IMR-90 (cell line): ENCODE results near the gene USP53. TPM values are rescaled to one million over a fixed set of nuclear protein-coding genes. Genes with fewer than 3 reads are reported as not detected.
A peak's percentile ranks its signal among the peaks of the same experiment; 100 is the strongest.

Experiments used
- ATAC-seq: fragments of 200-7000 bp; cut with Tn5 transposase; 2 replicates; pipeline ENCODE4 v1.9.1; 2020; ENCODE audit warnings: low read depth, mild to moderate bottlenecking, moderate library complexity
- BruUV-seq: library from RNA; stranded (reverse); fragments of 400-500 nt; replicated peaks from 2 replicates; lab custom pipeline; 2021; lab: Mats Ljungman, UMichigan
- CTCF ChIA-PET: fragments of 300-600 bp; formaldehyde crosslinking; extraction: SDS; loops from one replicate; lab custom pipeline; 2021; ENCODE audit warnings: antibody characterized with exemption; lab: Yijun Ruan, JAX
- POLR2A ChIA-PET: fragments of 300-600 bp; sonication (Branson Sonifier 250); formaldehyde crosslinking; loops from one replicate; lab custom pipeline; 2022; ENCODE audit warnings: antibody characterized with exemption; ENCODE audit not compliant: unreplicated experiment; lab: Charles Lee
- DNase-seq: peaks from one replicate; pipeline ENCODE4 v3.0.0; 2013
- H2AFZ ChIP-seq: replicated peaks from 2 replicates; pipeline ENCODE3; 2013; ENCODE audit warnings: low read length, mild to moderate bottlenecking; ENCODE audit not compliant: poor library complexity
- H2AK5ac ChIP-seq: 2 replicates; pipeline ENCODE4 v1.6.1; 2013; ENCODE audit warnings: low read depth, low read length, inconsistent platforms
- H2AK9ac ChIP-seq: replicated peaks from 2 replicates; pipeline ENCODE3; 2013; ENCODE audit warnings: mild to moderate bottlenecking, low read depth, low read length, moderate library complexity; ENCODE audit not compliant: poor library complexity
- H2BK120ac ChIP-seq: 2 replicates; pipeline ENCODE4 v1.6.1; 2013; ENCODE audit warnings: low read depth, low read length, inconsistent platforms
- H2BK15ac ChIP-seq: 3 replicates; pipeline ENCODE4 v1.6.1; 2013; ENCODE audit warnings: low read depth, low read length, inconsistent platforms
- H2BK20ac ChIP-seq: 2 replicates; pipeline ENCODE4 v1.6.1; 2013; ENCODE audit warnings: low read depth, mild to moderate bottlenecking, inconsistent platforms, low read length, moderate library complexity
- H2BK5ac ChIP-seq: 2 replicates; pipeline ENCODE4 v1.6.1; 2013; ENCODE audit warnings: mild to moderate bottlenecking, low read depth, low read length, inconsistent platforms; ENCODE audit not compliant: poor library complexity, severe bottlenecking
- H3K14ac ChIP-seq: replicated peaks from 2 replicates; pipeline ENCODE4 v1.6.1; 2013; ENCODE audit warnings: low read depth, low read length, inconsistent platforms
- H3K18ac ChIP-seq: 2 replicates; pipeline ENCODE4 v1.6.1; 2013; ENCODE audit warnings: low read depth, low read length, control low read depth
- H3K23ac ChIP-seq: 2 replicates; pipeline ENCODE4 v1.6.1; 2013; ENCODE audit warnings: low read depth, low read length, inconsistent platforms
- H3K27ac ChIP-seq: 2 replicates; pipeline ENCODE4 v1.5.1; 2013; ENCODE audit warnings: mild to moderate bottlenecking, control low read depth, low read length; ENCODE audit not compliant: insufficient read depth
- H3K27me3 ChIP-seq: 2 replicates; pipeline ENCODE4 v1.6.1; 2013; ENCODE audit warnings: low read length; ENCODE audit not compliant: control insufficient read depth, insufficient read depth
- H3K36me3 ChIP-seq: 2 replicates; pipeline ENCODE4 v1.6.1; 2013; ENCODE audit warnings: low read length, mixed read lengths; ENCODE audit not compliant: control insufficient read depth, insufficient read depth
- H3K4ac ChIP-seq: 2 replicates; pipeline ENCODE4 v1.6.1; 2013; ENCODE audit warnings: low read depth, low read length, inconsistent platforms
- H3K4me1 ChIP-seq: 2 replicates; pipeline ENCODE4 v1.6.1; 2013; ENCODE audit warnings: low read length, mixed read lengths; ENCODE audit not compliant: control insufficient read depth, insufficient read depth
- H3K4me2 ChIP-seq: 2 replicates; pipeline ENCODE4 v1.6.1; 2013; ENCODE audit warnings: low read depth, mild to moderate bottlenecking, control low read depth, low read length, moderate library complexity
- H3K4me3 ChIP-seq: 2 replicates; pipeline ENCODE4 v1.5.1; 2013; ENCODE audit warnings: low read depth, mild to moderate bottlenecking, control low read depth, low read length, moderate library complexity; ENCODE audit not compliant: insufficient read depth
- H3K56ac ChIP-seq: 2 replicates; pipeline ENCODE4 v1.6.1; 2013; ENCODE audit warnings: low read length, inconsistent platforms; ENCODE audit not compliant: insufficient read depth; ENCODE audit errors: extremely low read depth
- H3K79me1 ChIP-seq, 2 experiments: 2 replicates each; pipeline ENCODE4 v1.6.1; 2013; ENCODE audit warnings: low read length in 2 of 2, inconsistent platforms in 1 of 2, low read depth in 1 of 2
- H3K9ac ChIP-seq: 2 replicates; pipeline ENCODE4 v1.6.1; 2013; ENCODE audit warnings: low read depth, low read length, control low read depth
- H3K9me1 ChIP-seq: 2 replicates; pipeline ENCODE4 v1.6.1; 2013; ENCODE audit warnings: low read length, inconsistent platforms; ENCODE audit not compliant: insufficient read depth
- H3K9me3 ChIP-seq: 2 replicates; pipeline ENCODE4 v1.6.1; 2013; ENCODE audit warnings: low read length; ENCODE audit not compliant: control insufficient read depth, insufficient read depth
- H4K20me1 ChIP-seq: 2 replicates; pipeline ENCODE4 v1.6.1; 2013; ENCODE audit warnings: low read length, inconsistent platforms; ENCODE audit not compliant: insufficient read depth
- H4K5ac ChIP-seq: 2 replicates; pipeline ENCODE4 v1.6.1; 2013; ENCODE audit warnings: mild to moderate bottlenecking, low read depth, low read length, control low read depth
- H4K8ac ChIP-seq, 2 experiments: 2 replicates each; pipeline ENCODE4 v1.6.1; 2013; ENCODE audit warnings: low read depth in 2 of 2, low read length in 2 of 2, control low read depth in 1 of 2, inconsistent platforms in 1 of 2
- H4K91ac ChIP-seq: 2 replicates; pipeline ENCODE4 v1.6.1; 2013; ENCODE audit warnings: low read depth, low read length, inconsistent platforms; ENCODE audit not compliant: insufficient read depth
- CEBPB ChIP-seq: IDR thresholded peaks from 2 replicates; pipeline ENCODE4 v1.6.1; 2012; ENCODE audit warnings: low read depth, low read length, improper control_type of control experiment
- CHD1 ChIP-seq: IDR thresholded peaks from 2 replicates; pipeline ENCODE4 v1.6.1; 2012; ENCODE audit warnings: low read depth, low read length, improper control_type of control experiment
- FOS ChIP-seq: fragments of 150-350 bp; IDR thresholded peaks from 2 replicates; pipeline ENCODE4 v1.6.1; 2016; ENCODE audit warnings: low read depth, low read length
- MAFK ChIP-seq: IDR thresholded peaks from 2 replicates; pipeline ENCODE4 v1.6.1; 2012; ENCODE audit warnings: low read depth, low read length, improper control_type of control experiment
- MAZ ChIP-seq: IDR thresholded peaks from 2 replicates; pipeline ENCODE4 v1.6.1; 2012; ENCODE audit warnings: low read depth, mild to moderate bottlenecking, low read length, improper control_type of control experiment, moderate library complexity, borderline replicate concordance
- MXI1 ChIP-seq: IDR thresholded peaks from 2 replicates; pipeline ENCODE4 v1.6.1; 2012; ENCODE audit warnings: low read depth, mild to moderate bottlenecking, low read length, moderate library complexity, borderline replicate concordance
- NFE2L2 ChIP-seq: fragments of 150-350 bp; IDR thresholded peaks from 2 replicates; pipeline ENCODE4 v1.6.1; 2016; ENCODE audit warnings: low read depth, mild to moderate bottlenecking, low read length
- POLR2A ChIP-seq: IDR thresholded peaks from 2 replicates; pipeline ENCODE4 v1.6.1; 2012; ENCODE audit warnings: mild to moderate bottlenecking, low read depth, low read length
- RAD21 ChIP-seq: IDR thresholded peaks from 2 replicates; pipeline ENCODE4 v1.6.1; 2012; ENCODE audit warnings: low read length, improper control_type of control experiment
- RCOR1 ChIP-seq: IDR thresholded peaks from 2 replicates; pipeline ENCODE4 v1.6.1; 2012; ENCODE audit warnings: mild to moderate bottlenecking, low read length, improper control_type of control experiment; ENCODE audit not compliant: insufficient replicate concordance
- RFX5 ChIP-seq: IDR thresholded peaks from 2 replicates; pipeline ENCODE4 v1.8.0; 2012; ENCODE audit warnings: low read depth, mild to moderate bottlenecking, low read length, moderate library complexity
- SMC3 ChIP-seq: fragments of 150-350 bp; IDR thresholded peaks from 2 replicates; pipeline ENCODE4 v1.6.1; 2016; ENCODE audit warnings: low read depth, mild to moderate bottlenecking, antibody characterized with exemption, low read length, moderate library complexity
- WGBS, 2 experiments: methylation state at CpG; one replicate each; pipeline versions ENCODE4 v1.1.5 to v1.1.7; 2013; ENCODE audit warnings: missing lambda C conversion rate in 2 of 2; ENCODE audit not compliant: insufficient read length in 1 of 2; ENCODE audit errors: extremely low coverage in 2 of 2; 5-methylcytosine and 5-hydroxymethylcytosine counted together
- dilution Hi-C: fragments of 300-500 bp; cut with HindIII; formaldehyde crosslinking; loops from one replicate; pipeline ENCODE4 v1.14.3; 2018; ENCODE audit warnings: low sequenced_read_pairs; ENCODE audit not compliant: unreplicated experiment
- in situ Hi-C: fragments of 300-500 bp; cut with MboI; formaldehyde crosslinking; loops from 3 replicates; pipeline ENCODE4 v1.14.3; 2019; ENCODE audit warnings: low sequenced_read_pairs, inconsistent platforms, mixed read lengths
- intact Hi-C: fragments of 100-400 bp; cut with micrococcal nuclease; formaldehyde crosslinking; loops from 2 replicates; pipeline ENCODE4 v1.10.0; 2022
- polyA plus RNA-seq, 3 experiments: library from polyadenylated mRNA; depleted of rRNA; stranded (reverse); fragments of >200 nt; gene quantifications; 2 replicates each; pipeline ENCODE4 v1.2.3, GENCODE V29; 2012; ENCODE audit warnings: low replicate concordance in 1 of 3
- total RNA-seq: library from RNA; depleted of rRNA; stranded (reverse); fragments of >200 nt; gene quantifications from 2 replicates; pipeline ENCODE4 v1.2.3, GENCODE V29; 2012
- TF ChIP-seq, protein P1 (sequence below): conservative IDR thresholded peaks from 2 replicates; pipeline ENCODE4 v1.5.1; 2012; ENCODE audit warnings: mild to moderate bottlenecking, low read depth, low read length, improper control_type of control experiment
- TF ChIP-seq, protein P2 (sequence below): fragments of 150-350 bp; IDR thresholded peaks from 2 replicates; pipeline ENCODE4 v1.6.1; 2017; ENCODE audit warnings: mild to moderate bottlenecking, antibody characterized with exemption, low read length, low read depth
- TF ChIP-seq, protein P3 (sequence below): fragments of 150-350 bp; IDR thresholded peaks from 2 replicates; pipeline ENCODE4 v1.6.1; 2016; ENCODE audit warnings: low read depth, mild to moderate bottlenecking, low read length, moderate library complexity, borderline replicate concordance

Gene USP53
- total and polyA plus RNA-seq, 2 of the 4 experiments (the other 2 are of a cell fraction): 11.2 to 24.0 TPM

DNA sequence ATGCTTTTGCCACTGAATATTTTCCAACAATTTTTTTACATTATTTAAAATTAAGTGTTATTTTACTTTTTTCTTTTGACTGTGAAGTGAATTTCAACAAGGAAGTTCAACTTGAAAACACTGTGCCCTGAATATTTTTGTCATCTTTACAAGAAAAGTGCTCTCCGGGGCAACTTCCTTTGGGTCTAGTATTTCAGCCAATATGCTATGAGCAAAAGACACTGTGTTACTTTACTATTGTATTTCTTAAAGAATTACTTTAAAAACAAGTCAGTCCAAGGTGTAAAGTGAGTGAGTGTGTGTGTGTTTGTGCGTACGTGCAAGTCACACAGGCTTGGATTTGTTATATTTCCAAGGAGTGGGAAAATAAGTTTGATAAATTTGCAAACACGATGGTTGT lies 7.6 kb upstream of the USP53 start:
- Histone ChIP-seq H3K27ac (peak overlapping the region; percentile 44), H3K23ac (no peak overlapping the region), H3K36me3 (no peaks in the 10 kb centered on the region), H4K91ac (peak overlapping the region; percentile 44; the same call in 1 of the 2 replicates), H3K56ac (no peak overlapping the region), H3K79me1 (peaks cover 0 to 3% of the 10 kb centered on the region in 2 experiments; a peak in 1 of 4 replicates), H3K9me3 (no peaks in the 10 kb centered on the region), H3K4me1 (peaks cover 3% of the 10 kb centered on the region; the same call in 1 of the 2 replicates), H3K14ac (no peak overlapping the region; the same call in 1 of the 2 replicates), H3K4me2 (peak overlapping the region; percentile 31; the same call in 1 of the 2 replicates), H2BK15ac (peak overlapping the region; percentile 77; the same call in 1 of the 3 replicates), H2BK5ac (peak overlapping the region; percentile 42), H2BK20ac (peak overlapping the region; percentile 11; the same call in 1 of the 2 replicates), H2AK9ac (no peak overlapping the region), H3K9ac (peak overlapping the region; percentile 40; the same call in 1 of the 2 replicates), H3K18ac (peak overlapping the region; percentile 32; the same call in 1 of the 2 replicates), H4K8ac (peak overlapping the region; percentile 75 to 83; a peak in 3 of 4 replicates), H2BK120ac (peak overlapping the region; percentile 16; the same call in 1 of the 2 replicates), H4K20me1 (no peaks in the 10 kb centered on the region), H3K9me1 (peaks cover 4% of the 10 kb centered on the region; the same call in 1 of the 2 replicates), H3K27me3 (no peaks in the 10 kb centered on the region), H2AK5ac (no peak overlapping the region), H3K4ac (no peak overlapping the region), H4K5ac (no peak overlapping the region), H3K4me3 (no peak overlapping the region), H2AFZ (no peak overlapping the region)
- DNase-seq (no peak), ATAC-seq (no peak)
- ChIA-PET POLR2A (interaction anchor here (0.6 kb wide), 1 partner anchor 217 kb away, joined by 5 read pairs; no protein-coding TSS in a partner anchor), CTCF (no interaction called here)
- dilution Hi-C loops (no loop called here), intact Hi-C loops (no loop called here), in situ Hi-C loops (no loop called here)
- BruUV-seq: no TSS peak
- no CpG with 5 or more reads among the region's 4 CpGs for WGBS, 2 experiments
- no peak for TF ChIP-seq MXI1
- no peak for TF ChIP-seq CEBPB
- TF ChIP-seq RCOR1: no peak
- TF ChIP-seq, protein P1, sequence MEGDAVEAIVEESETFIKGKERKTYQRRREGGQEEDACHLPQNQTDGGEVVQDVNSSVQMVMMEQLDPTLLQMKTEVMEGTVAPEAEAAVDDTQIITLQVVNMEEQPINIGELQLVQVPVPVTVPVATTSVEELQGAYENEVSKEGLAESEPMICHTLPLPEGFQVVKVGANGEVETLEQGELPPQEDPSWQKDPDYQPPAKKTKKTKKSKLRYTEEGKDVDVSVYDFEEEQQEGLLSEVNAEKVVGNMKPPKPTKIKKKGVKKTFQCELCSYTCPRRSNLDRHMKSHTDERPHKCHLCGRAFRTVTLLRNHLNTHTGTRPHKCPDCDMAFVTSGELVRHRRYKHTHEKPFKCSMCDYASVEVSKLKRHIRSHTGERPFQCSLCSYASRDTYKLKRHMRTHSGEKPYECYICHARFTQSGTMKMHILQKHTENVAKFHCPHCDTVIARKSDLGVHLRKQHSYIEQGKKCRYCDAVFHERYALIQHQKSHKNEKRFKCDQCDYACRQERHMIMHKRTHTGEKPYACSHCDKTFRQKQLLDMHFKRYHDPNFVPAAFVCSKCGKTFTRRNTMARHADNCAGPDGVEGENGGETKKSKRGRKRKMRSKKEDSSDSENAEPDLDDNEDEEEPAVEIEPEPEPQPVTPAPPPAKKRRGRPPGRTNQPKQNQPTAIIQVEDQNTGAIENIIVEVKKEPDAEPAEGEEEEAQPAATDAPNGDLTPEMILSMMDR: no peak
- no peak for TF ChIP-seq MAFK
- TF ChIP-seq, protein P2, sequence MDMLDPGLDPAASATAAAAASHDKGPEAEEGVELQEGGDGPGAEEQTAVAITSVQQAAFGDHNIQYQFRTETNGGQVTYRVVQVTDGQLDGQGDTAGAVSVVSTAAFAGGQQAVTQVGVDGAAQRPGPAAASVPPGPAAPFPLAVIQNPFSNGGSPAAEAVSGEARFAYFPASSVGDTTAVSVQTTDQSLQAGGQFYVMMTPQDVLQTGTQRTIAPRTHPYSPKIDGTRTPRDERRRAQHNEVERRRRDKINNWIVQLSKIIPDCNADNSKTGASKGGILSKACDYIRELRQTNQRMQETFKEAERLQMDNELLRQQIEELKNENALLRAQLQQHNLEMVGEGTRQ: no peak
- TF ChIP-seq MAZ: no peak
- TF ChIP-seq NFE2L2: no peak
- no peak for TF ChIP-seq RFX5
- TF ChIP-seq FOS: no peak
- TF ChIP-seq SMC3: no peak
- no peak for TF ChIP-seq RAD21
- TF ChIP-seq CHD1: no peak
- TF ChIP-seq, protein P3, sequence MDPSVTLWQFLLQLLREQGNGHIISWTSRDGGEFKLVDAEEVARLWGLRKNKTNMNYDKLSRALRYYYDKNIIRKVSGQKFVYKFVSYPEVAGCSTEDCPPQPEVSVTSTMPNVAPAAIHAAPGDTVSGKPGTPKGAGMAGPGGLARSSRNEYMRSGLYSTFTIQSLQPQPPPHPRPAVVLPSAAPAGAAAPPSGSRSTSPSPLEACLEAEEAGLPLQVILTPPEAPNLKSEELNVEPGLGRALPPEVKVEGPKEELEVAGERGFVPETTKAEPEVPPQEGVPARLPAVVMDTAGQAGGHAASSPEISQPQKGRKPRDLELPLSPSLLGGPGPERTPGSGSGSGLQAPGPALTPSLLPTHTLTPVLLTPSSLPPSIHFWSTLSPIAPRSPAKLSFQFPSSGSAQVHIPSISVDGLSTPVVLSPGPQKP: no peak
- no peak for TF ChIP-seq POLR2A
